ENCODE data around the gene CACNA1S.

GRCh38 chr1:201127755-201128455, 15.7 kb upstream of the CACNA1S start:
- no peak for TF ChIP-seq CTCF (conservative IDR thresholded peaks at IDR 0.05 in 1 of 2, IDR thresholded peaks at IDR 0.05 in 1 of 2; ENCODE audit: extremely low read depth in 1 of 2, insufficient read depth in 1 of 2, low read depth in 1 of 2, low read length in 2 of 2)
- TF ChIP-seq EZH2 (IDR thresholded peaks at IDR 0.05; ENCODE audit: borderline replicate concordance, low read length), result no peak
